Testis (tissue), 3 donors: ENCODE measurements around the gene ARAP2. TPM values are rescaled to one million over a fixed set of nuclear protein-coding genes. Genes with fewer than 3 reads are reported as not detected.

Experiments
- DNase-seq: peaks from one replicate; pipeline ENCODE4 v3.0.0-alpha.2; 2019
- H3K27ac ChIP-seq, 2 donors: fragments of 200-600 bp; sonication (generic); one replicate each; pipeline ENCODE4 v1.5.1; 2019
- H3K27me3 ChIP-seq: fragments of 200-600 bp; sonication (generic); one replicate; pipeline ENCODE4 v1.5.1; 2019
- H3K36me3 ChIP-seq: fragments of 200-600 bp; sonication (generic); one replicate; pipeline ENCODE4 v1.5.1; 2017; ENCODE audit warnings: low read depth; ENCODE audit errors: missing control alignments
- H3K4me1 ChIP-seq: fragments of 200-600 bp; sonication (generic); one replicate; pipeline ENCODE4 v1.5.1; 2019
- H3K4me3 ChIP-seq, 2 donors: fragments of 200-600 bp; sonication (generic); one replicate each; pipeline ENCODE4 v1.5.1; 2017 to 2019
- H3K9me3 ChIP-seq: fragments of 200-600 bp; sonication (generic); one replicate; pipeline ENCODE4 v1.5.1; 2017
- CTCF ChIP-seq, 3 experiments: fragments of 450-650 bp in 2 of 3; fragments of 200-600 bp in 1 of 3; sonication (generic) in 1 of 3; IDR thresholded peaks; one replicate each; pipeline ENCODE4 v1.5.1; 2016 to 2019; ENCODE audit warnings: antibody characterized with exemption in 3 of 3, mild to moderate bottlenecking in 2 of 3, moderate library complexity in 1 of 3
- POLR2A ChIP-seq: fragments of 450-650 bp; IDR thresholded peaks from one replicate; pipeline ENCODE4 v1.6.1; 2017; ENCODE audit warnings: antibody characterized with exemption, mild to moderate bottlenecking, moderate library complexity
- WGBS, 2 donors: methylation state at CpG; one replicate each; pipeline ENCODE4 v1.1.5; 2018; 5-methylcytosine and 5-hydroxymethylcytosine counted together
- intact Hi-C: fragments of 100-400 bp; cut with DNase I; formaldehyde crosslinking; loops from one replicate; pipeline ENCODE4 v1.15.1; 2023; ENCODE audit warnings: low total_unique reads
- polyA plus RNA-seq: library from polyadenylated mRNA; stranded (reverse); fragments of 350-450 nt; fragmentation: Illumina TruSeq; extraction: RNeasy Lipid Tissue Mini Kit (QIAGEN cat#74804); gene quantifications from one replicate; pipeline ENCODE4 v1.2.3, GENCODE V29; 2014; ENCODE audit warnings: low read depth, low replicate concordance; ENCODE audit not compliant: insufficient read depth
- total RNA-seq, 2 donors: library from RNA; depleted of rRNA; stranded (reverse); fragments of >200 nt; gene quantifications; one replicate each; pipeline ENCODE4 v1.2.3, GENCODE V29; 2016

The ARAP2 gene
- total and polyA plus RNA-seq, 3 donors from 2014 or later, result 10.9 to 91.0 (median 81.1) TPM

- no peaks in the 10 kb centered on the region for H3K9me3 ChIP-seq
- no peaks in the 10 kb centered on the region for H3K36me3 ChIP-seq
- no peak for DNase-seq
- intact Hi-C loops, result no loop called here
- no peaks in the 10 kb centered on the region for H3K4me1 ChIP-seq
- H3K27ac ChIP-seq, result no peak overlapping the region
- H3K27me3 ChIP-seq, result no peaks in the 10 kb centered on the region
- no peak for TF ChIP-seq CTCF (IDR thresholded peaks at IDR 0.05)
- TF ChIP-seq POLR2A, result no peak
- WGBS, 2 donors, result 88 to 93% methylated on average over 2 of the region's 2 CpGs
- H3K4me3 ChIP-seq, result no peak overlapping the region
Observed at GRCh38 chr4:36255577-36255976, 11.3 kb upstream of the ARAP2 start.

DNA sequence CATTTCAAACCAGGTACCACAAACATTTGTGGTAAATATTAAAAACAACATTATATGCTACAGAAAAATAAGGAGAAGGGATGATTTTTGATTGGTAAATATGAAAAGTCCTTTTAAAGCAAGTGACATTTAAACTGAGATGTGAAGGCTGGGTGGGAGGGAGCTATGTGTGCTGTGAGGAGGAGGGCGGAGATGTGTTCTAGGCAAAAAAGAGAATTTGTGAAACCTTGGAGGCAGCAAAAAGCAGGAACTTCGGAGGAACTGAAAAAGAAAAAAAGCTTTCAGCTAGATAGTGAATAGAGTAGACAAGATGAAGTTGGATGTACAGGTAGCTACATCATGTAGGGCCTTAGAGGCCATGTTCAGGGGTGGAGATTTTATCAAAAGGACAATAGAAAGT is 10.1 kb upstream of the ARAP2 start:
- no peaks in the 10 kb centered on the region for H3K36me3 ChIP-seq
- no peaks in the 10 kb centered on the region for H3K27me3 ChIP-seq
- WGBS, 2 donors, result 78 to 93% methylated on average over 2 of the region's 2 CpGs
- H3K4me3 ChIP-seq, result no peak overlapping the region
- H3K9me3 ChIP-seq, result no peaks in the 10 kb centered on the region
- intact Hi-C loops, result no loop called here
- no peak for DNase-seq
- no peak overlapping the region for H3K27ac ChIP-seq
- TF ChIP-seq CTCF (IDR thresholded peaks at IDR 0.05) (no peak), POLR2A (no peak)
- no peaks in the 10 kb centered on the region for H3K4me1 ChIP-seq

GRCh38 chr4:36251983-36252382 is 7.7 kb upstream of the ARAP2 start:
- intact Hi-C loops, result no loop called here
- DNase-seq, result no peak
- H3K27ac ChIP-seq, result no peak overlapping the region
- no peaks in the 10 kb centered on the region for H3K36me3 ChIP-seq
- 88% methylated on average over 2 of the region's 2 CpGs for WGBS, 2 donors
- no peak overlapping the region for H3K4me3 ChIP-seq
- no peaks in the 10 kb centered on the region for H3K9me3 ChIP-seq
- TF ChIP-seq CTCF (IDR thresholded peaks at IDR 0.05) (no peak), POLR2A (no peak)
- H3K27me3 ChIP-seq, result no peaks in the 10 kb centered on the region
- H3K4me1 ChIP-seq, result no peaks in the 10 kb centered on the region

DNA sequence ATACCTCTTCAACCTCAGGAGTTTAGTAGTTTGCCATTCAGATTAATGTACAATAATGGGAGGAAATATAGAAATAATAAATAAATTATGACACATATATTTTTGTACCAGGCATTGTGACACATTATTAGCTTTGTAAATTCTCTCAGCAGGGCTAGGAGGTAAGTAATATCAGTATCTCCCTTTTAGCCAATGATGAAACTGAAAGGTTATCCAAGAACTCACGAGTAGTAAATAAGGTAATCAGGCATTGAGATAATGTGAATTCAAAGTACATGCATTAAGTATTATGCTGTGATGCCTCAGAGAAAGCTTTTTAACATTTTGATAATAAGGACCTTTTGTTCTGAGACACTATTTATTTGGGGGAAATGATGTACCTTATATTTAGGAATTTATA is 5.3 kb upstream of the ARAP2 start:
- intact Hi-C loops, result no loop called here
- DNase-seq, result no peak

More for the DNA sequence above, 5.3 kb upstream of the ARAP2 start:
- no peaks in the 10 kb centered on the region for H3K27me3 ChIP-seq
- WGBS, 2 donors, result 73 to 80% methylated on average over 1 of the region's 1 CpG
- no peak overlapping the region for H3K27ac ChIP-seq
- no peaks in the 10 kb centered on the region for H3K9me3 ChIP-seq
- H3K4me3 ChIP-seq, result no peak overlapping the region
- no peaks in the 10 kb centered on the region for H3K36me3 ChIP-seq
- TF ChIP-seq POLR2A (no peak), CTCF (IDR thresholded peaks at IDR 0.05) (no peak)
- no peaks in the 10 kb centered on the region for H3K4me1 ChIP-seq
